Hepatocyte (in vitro differentiated cells): ENCODE measurements around the gene TENM4.

Experiments used
- CTCF ChIP-seq: fragments of 200-600 bp; sonication (generic); IDR thresholded peaks from 2 replicates; pipeline ENCODE4 v1.5.1; 2016; ENCODE audit warnings: antibody characterized with exemption, mild to moderate bottlenecking; ENCODE audit not compliant: poor library complexity
- EZH2 ChIP-seq: fragments of 200-600 bp; sonication (generic); IDR thresholded peaks from 2 replicates; pipeline ENCODE4 v1.6.1; 2016; ENCODE audit warnings: antibody characterized with exemption, mild to moderate bottlenecking, borderline replicate concordance
- EZH2phosphoT487 ChIP-seq: fragments of 200-600 bp; sonication (generic); IDR thresholded peaks from one replicate; pipeline ENCODE4 v1.6.1; 2018; ENCODE audit warnings: antibody characterized with exemption, mild to moderate bottlenecking, low read depth, moderate library complexity; ENCODE audit not compliant: unreplicated experiment, severe bottlenecking

- no peak for TF ChIP-seq CTCF
- no peak for TF ChIP-seq EZH2phosphoT487
- no peak for TF ChIP-seq EZH2
Measured at GRCh38 chr11:78975081-78975480, 465.7 kb downstream of the TENM4 start.
